GM20431 (cell line): ENCODE results near the gene AFF4.
"Not testable (repeated sequence)": the region's sequence is repeated elsewhere in the genome, so short reads cannot be mapped to it uniquely, and the experiment has no call there.

Experiments used
- in situ Hi-C: fragments of 300-500 bp; cut with MseI, MboI; formaldehyde crosslinking; loops from one replicate; pipeline ENCODE4 v1.15.0; 2020; ENCODE audit warnings: low sequenced_read_pairs; ENCODE audit not compliant: unreplicated experiment

The AFF4 gene

DNA sequence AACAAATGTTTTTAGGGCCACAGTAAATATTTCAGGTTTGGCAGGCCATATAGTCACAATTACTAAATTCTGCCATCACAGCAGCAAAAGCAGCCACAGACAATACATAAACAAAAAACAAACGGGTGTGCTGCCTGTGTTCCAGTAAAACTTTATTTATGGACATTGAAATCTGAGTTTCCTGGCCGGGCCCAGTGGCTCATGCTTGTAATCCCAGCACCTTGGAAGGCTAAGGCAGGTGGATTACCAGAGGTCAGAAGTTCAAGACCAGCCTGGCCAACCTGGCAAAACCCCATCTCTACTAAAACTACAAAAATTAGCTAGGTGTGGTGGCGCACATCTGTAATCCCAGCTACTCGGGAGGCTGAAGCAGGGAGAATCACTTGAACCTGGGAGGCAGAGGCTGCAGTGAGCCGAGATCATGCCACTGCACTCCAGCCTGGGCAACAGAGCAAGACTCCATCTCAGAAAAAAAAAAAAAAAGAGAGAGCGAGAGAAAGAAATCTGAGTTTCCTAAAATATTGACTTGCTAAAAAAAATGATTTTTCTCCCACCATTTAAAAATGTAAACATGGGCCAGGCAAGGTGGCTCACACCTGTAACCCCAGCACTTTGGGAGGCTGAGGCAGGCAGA is 7.2 kb downstream of the AFF4 start:
- in situ Hi-C loops: not testable (repeated sequence)

- in situ Hi-C loops: no loop called here
Observed at GRCh38 chr5:132953710-132954109, 9.7 kb downstream of the AFF4 start.

DNA sequence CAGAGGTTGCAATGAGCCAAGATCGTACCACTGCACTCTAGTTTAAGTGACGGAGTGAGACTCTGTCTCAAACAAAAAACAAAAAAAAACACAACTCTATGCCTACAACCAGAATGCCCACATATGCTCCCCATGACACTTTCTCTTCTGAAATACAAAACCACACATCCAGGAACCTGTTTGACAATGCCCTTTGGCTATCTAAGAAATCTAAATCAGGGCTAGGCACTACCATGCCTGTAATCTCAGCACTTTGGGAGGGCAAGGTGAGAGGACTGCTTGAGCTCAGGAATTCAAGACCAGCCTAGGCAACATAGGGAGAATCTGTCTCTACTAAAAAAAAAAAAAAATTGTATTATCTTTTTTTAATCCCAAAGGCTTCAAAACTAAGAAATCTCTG is 10.6 kb downstream of the AFF4 start:
- in situ Hi-C loops: no loop called here

GRCh38 chr5:132951897-132952296 is 11.5 kb downstream of the AFF4 start:
- in situ Hi-C loops: no loop called here

DNA sequence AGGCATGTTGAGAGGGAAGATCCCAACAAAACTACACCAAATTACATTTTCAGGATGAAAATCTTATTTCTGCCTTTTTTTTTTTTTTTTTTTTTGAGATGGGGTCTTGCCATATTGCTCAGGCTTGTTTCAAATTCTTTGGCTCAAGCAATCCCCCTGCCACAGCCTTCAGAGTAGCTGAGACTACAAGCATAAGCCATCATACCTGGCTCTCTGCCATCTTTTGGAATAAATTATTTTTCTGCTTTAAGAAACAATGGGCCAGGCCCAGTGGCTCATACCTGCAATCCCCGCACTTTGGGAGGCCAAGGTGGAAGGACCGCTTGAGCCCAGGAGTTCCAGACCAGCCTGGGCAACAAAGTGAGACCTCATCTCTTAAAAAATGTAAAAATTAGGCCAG is 14.3 kb downstream of the AFF4 start:
- in situ Hi-C loops: no loop called here

- in situ Hi-C loops: no loop called here
Observed at GRCh38 chr5:132947671-132948070, 15.8 kb downstream of the AFF4 start.

- in situ Hi-C loops: not testable (repeated sequence)
Observed at GRCh38 chr5:132945315-132945714, 18.1 kb downstream of the AFF4 start.

- in situ Hi-C loops: no loop called here
Observed at GRCh38 chr5:132943362-132944022, 19.9 kb downstream of the AFF4 start.

- in situ Hi-C loops: no loop called here
Observed at GRCh38 chr5:132941331-132941730, 22.1 kb downstream of the AFF4 start.

DNA sequence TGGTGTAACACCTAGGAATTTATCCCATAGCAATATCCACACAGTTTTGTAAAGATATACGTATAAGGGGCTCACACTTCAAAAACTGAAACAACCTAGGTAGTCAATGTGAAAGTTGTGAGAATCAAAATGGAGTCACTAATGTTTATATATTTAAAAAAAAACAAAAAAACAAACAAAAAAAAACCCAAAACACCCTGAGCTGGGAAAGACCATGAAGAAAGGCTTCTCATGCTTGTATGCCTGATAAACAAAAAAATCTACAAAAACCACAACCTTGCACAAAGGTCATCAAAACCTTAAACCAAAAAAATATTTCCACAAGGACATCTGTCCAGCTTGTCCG is 35.4 kb downstream of the AFF4 start:
- in situ Hi-C loops: no loop called here

DNA sequence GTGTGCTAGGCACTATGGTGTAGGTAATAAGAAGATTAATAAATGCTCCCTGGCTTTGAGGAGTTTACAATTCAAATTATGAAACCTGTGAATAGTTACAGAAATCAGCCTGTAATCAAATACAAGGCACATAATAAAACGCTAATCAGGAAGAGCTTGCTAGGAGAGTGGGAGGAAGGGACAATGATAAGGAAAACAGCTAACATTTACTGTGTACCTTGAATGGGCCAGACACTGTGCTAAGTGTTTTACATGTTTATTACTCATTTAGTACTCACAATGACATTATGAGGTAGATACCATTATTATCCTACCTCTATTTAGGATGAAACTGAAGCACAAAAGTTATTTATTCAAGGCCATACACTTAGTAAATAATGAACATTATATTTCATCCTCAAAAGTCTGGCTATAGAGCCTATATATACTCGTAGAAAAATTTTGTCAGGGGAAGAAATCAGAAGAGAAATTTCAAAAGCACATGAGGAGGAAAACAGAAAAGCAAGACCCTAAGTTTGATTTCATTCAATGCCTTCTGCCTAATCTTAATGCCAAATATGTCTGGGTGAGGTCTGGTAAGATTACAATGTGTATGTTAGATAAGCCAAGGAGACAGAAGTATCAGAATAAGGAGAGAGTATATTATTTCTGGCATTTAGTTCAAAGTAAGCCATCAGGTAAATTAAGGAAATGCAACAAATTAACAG is 35.9 kb downstream of the AFF4 start:
- in situ Hi-C loops: no loop called here

DNA sequence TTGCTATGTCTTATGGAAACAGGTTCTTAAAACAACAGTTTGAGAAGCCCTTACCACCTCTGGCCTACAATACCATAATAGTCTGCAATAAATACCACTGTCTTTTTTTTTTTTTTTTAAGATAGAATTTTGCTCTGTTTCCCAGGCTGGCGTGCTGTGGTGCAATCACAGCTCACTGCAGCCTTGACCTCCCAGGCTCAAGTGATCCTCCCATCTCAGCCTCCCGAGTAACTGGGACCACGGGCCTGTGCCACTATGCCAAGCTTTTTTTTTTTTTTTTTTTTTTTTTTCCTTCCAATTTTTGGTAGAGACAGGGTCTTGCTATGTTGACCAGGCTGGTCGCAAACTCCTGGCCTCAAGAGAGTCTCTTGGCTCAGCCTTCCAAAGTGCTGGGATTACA is 37.0 kb downstream of the AFF4 start:
- in situ Hi-C loops: no loop called here

GRCh38 chr5:132916086-132916485 is 47.3 kb downstream of the AFF4 start:
- in situ Hi-C loops: no loop called here

DNA sequence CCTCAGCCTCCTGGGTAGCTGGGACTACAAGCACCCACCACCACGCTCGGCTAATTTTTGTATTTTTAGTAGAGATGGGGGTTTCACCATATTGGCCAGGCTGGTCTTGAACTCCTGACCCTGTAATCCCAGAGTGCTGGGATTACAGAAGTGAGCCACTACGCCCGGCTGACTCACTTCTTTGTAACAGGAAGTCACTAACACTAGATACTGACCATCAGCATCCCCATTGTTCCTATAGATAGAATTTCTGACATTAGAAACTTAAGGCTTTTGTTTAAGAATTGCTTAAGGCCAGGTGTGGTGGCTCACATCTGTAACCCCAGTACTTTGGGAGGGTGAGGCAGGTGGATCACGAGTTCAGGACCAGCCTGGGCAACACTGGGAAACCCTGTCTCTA is 47.8 kb downstream of the AFF4 start:
- in situ Hi-C loops: no loop called here

GRCh38 chr5:132909702-132910101 is 53.7 kb downstream of the AFF4 start:
- in situ Hi-C loops: no loop called here

DNA sequence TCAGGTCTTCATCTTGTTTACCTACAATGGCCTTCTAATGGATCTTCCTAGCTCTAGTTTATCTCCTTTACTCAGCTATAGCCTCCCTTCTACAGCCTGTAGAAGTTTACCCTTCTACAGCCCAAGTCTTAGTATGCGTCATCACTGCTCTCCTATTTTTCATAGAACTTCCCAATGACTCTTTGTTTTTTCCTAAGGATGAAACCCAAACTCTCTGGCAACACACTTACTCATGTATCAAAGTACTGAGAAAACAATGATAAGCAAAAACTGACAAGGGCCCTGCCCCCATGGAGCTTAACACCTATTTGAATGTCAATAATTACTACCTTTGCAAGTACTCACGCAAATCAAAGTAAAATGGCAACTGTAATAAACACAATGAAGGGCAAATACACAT is 56.3 kb downstream of the AFF4 start:
- in situ Hi-C loops: no loop called here

DNA sequence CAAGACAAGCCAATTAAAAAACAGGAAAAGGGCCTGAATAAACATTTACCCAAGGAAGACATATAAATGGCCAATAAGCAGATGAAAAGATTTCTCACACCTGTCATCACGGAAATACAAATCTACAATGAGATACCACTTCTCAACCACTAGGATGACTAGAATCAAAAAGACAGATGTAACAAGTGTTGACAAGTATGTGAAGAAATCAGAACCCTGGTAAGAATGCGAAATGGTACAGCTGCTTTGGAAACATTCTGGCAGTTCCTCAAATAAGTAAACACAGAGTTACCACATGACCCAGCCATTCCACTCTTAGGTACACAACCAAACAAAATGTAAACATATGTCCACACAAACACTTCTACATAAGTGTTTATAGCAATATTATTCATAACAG is 57.5 kb downstream of the AFF4 start:
- in situ Hi-C loops: no loop called here

DNA sequence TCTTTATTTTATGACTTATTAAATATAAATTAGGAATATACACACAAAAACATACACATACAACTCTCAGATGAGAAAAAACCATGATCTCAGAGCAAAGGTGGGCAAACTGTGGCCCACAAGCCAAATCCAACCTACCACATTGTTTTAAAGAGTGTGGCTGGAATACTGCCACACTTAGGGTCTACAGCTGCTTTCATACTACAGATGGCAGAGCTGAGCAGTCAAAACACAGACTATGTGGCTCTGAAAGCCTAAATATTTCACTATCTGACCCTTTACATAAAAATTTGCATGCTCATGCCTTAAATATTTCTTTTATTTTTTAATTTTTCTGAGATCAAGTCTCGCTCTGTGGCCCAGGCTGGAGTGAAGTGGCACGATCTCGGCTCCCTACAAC is 61.7 kb downstream of the AFF4 start:
- in situ Hi-C loops: no loop called here

- in situ Hi-C loops: no loop called here
Observed at GRCh38 chr5:132901036-132901435, 62.4 kb downstream of the AFF4 start.

- in situ Hi-C loops: no loop called here
Observed at GRCh38 chr5:132898094-132898493, 65.3 kb downstream of the AFF4 start.

DNA sequence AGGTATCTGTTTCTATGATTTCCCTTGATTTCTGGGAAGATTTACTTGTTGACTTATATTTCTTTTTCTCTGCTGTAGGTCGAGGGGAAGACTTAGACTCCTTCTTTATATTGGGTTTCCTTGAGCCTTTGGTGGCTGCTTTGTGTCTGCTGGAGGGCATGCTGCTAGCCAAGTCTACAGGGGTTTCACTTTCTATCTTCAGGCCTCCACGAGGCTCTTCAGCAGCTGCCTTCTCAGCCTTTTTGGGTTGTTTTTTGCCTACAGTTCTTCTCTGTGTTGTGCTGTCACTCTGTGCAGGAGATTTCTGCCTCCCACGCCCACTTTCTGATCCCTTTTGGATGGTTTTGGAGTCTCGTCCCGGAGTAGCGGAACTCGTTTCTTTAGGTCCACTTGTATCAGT is 66.7 kb downstream of the AFF4 start:
- in situ Hi-C loops: no loop called here
